Skeletal muscle tissue (tissue), 4 donors: ENCODE results near the gene JAK3. TPM values are rescaled to one million over a fixed set of nuclear protein-coding genes. Genes with fewer than 3 reads are reported as not detected.

ENCODE experiments used
- H3K27ac ChIP-seq: one replicate; pipeline ENCODE4 v1.7.0; 2013; ENCODE audit warnings: mild to moderate bottlenecking, low read depth, low read length, inconsistent platforms
- H3K27me3 ChIP-seq, 3 donors: one replicate each; pipeline ENCODE4 v1.7.0; 2013; ENCODE audit warnings: low read length in 3 of 3; ENCODE audit not compliant: control insufficient read depth in 3 of 3, insufficient read depth in 3 of 3
- H3K36me3 ChIP-seq, 3 donors: one replicate each; pipeline ENCODE4 v1.7.0; 2013; ENCODE audit warnings: low read length in 3 of 3; ENCODE audit not compliant: control insufficient read depth in 3 of 3, insufficient read depth in 3 of 3
- H3K4me1 ChIP-seq, 3 donors: one replicate each; pipeline ENCODE4 v1.7.0; 2013; ENCODE audit warnings: low read length in 3 of 3, mild to moderate bottlenecking in 3 of 3; ENCODE audit not compliant: control insufficient read depth in 3 of 3, insufficient read depth in 3 of 3
- H3K4me3 ChIP-seq, 3 donors: one replicate each; pipeline ENCODE4 v1.7.0; 2013; ENCODE audit warnings: low read length in 3 of 3
- H3K9ac ChIP-seq, 3 donors: one replicate each; pipeline ENCODE4 v1.7.0; 2013; ENCODE audit warnings: low read length in 3 of 3, mild to moderate bottlenecking in 3 of 3, moderate library complexity in 2 of 3, low read depth in 1 of 3
- H3K9me3 ChIP-seq, 3 donors: one replicate each; pipeline ENCODE4 v1.7.0; 2013; ENCODE audit warnings: low read length in 3 of 3; ENCODE audit not compliant: control insufficient read depth in 3 of 3
- total RNA-seq: library from RNA; depleted of rRNA; stranded (reverse); fragments of >200 nt; gene quantifications from one replicate; pipeline ENCODE4 v1.2.3, GENCODE V29; 2014
- donor health status: Osteomylitis.

JAK3 gene
- total RNA-seq, 1 donor from 2014 or later: 2.1 TPM

- Histone ChIP-seq H3K27ac (no peak overlapping the region), H3K27me3 (peaks cover 31 to 48% (median 41%) of the 10 kb centered on the region in 3 donors), H3K9ac (no peak overlapping the region), H3K4me1 (peaks cover 0 to 3% (median 0%) of the 10 kb centered on the region in 3 donors), H3K4me3 (peak overlapping the region in 1 of 3 donors; percentile 31), H3K36me3 (peaks cover 0 to 2% (median 0%) of the 10 kb centered on the region in 3 donors), H3K9me3 (no peaks in the 10 kb centered on the region)
These were observed 17.0 kb downstream of the JAK3 start for GRCh38 chr19:17830567-17831418.

GRCh38 chr19:17829855-17830566 is 17.8 kb downstream of the JAK3 start:
- H3K36me3 ChIP-seq: peaks cover 0 to 2% (median 0%) of the 10 kb centered on the region in 3 donors
- H3K27me3 ChIP-seq: peaks cover 26 to 40% (median 38%) of the 10 kb centered on the region in 3 donors
- H3K4me3 ChIP-seq: peak overlapping the region in 1 of 3 donors; percentile 31
- no peak overlapping the region for H3K9ac ChIP-seq
- peaks cover 0 to 3% (median 0%) of the 10 kb centered on the region in 3 donors for H3K4me1 ChIP-seq
- H3K27ac ChIP-seq: no peak overlapping the region
- no peaks in the 10 kb centered on the region for H3K9me3 ChIP-seq

GRCh38 chr19:17826508-17827056 is 21.2 kb downstream of the JAK3 start:
- Histone ChIP-seq H3K27ac (no peak overlapping the region), H3K9ac (no peak overlapping the region), H3K27me3 (peaks cover 19 to 30% (median 20%) of the 10 kb centered on the region in 3 donors), H3K4me3 (no peak overlapping the region), H3K4me1 (peaks cover 0 to 3% (median 0%) of the 10 kb centered on the region in 3 donors), H3K36me3 (no peaks in the 10 kb centered on the region), H3K9me3 (no peaks in the 10 kb centered on the region)

GRCh38 chr19:17824339-17824738 is 23.4 kb downstream of the JAK3 start:
- Histone ChIP-seq H3K9me3 (no peaks in the 10 kb centered on the region), H3K9ac (no peak overlapping the region), H3K4me1 (no peaks in the 10 kb centered on the region), H3K36me3 (no peaks in the 10 kb centered on the region), H3K4me3 (no peak overlapping the region), H3K27me3 (peaks cover 11 to 18% (median 11%) of the 10 kb centered on the region in 3 donors), H3K27ac (no peak overlapping the region)

- Histone ChIP-seq H3K4me1 (no peaks in the 10 kb centered on the region), H3K9me3 (no peaks in the 10 kb centered on the region), H3K9ac (no peak within 1 kb of the TSS), H3K36me3 (no peaks in the 10 kb centered on the region), H3K27me3 (peaks cover 14 to 28% (median 17%) of the 10 kb centered on the region in 3 donors), H3K4me3 (no peak within 1 kb of the TSS), H3K27ac (no peak within 1 kb of the TSS)
These were observed 26.6 kb downstream of the JAK3 start, which contains the start of gene INSL3 for GRCh38 chr19:17821190-17821589. TSS of gene INSL3 (minus strand) at chr19:17821519. CDS start at chr19:17821506, 13 bp downstream.

- H3K9me3 ChIP-seq: no peaks in the 10 kb centered on the region
- H3K4me1 ChIP-seq: no peaks in the 10 kb centered on the region
- no peaks in the 10 kb centered on the region for H3K36me3 ChIP-seq
- H3K4me3 ChIP-seq: no peak overlapping the region
- H3K27me3 ChIP-seq: peaks cover 6 to 21% (median 18%) of the 10 kb centered on the region in 3 donors
- no peak overlapping the region for H3K9ac ChIP-seq
- H3K27ac ChIP-seq: no peak overlapping the region
These were observed 30.0 kb downstream of the JAK3 start for GRCh38 chr19:17817668-17818363.

GRCh38 chr19:17812099-17812498 is 35.7 kb downstream of the JAK3 start:
- Histone ChIP-seq H3K4me3 (no peak overlapping the region), H3K36me3 (no peaks in the 10 kb centered on the region), H3K4me1 (no peaks in the 10 kb centered on the region), H3K9me3 (peaks cover 0 to 9% (median 2%) of the 10 kb centered on the region in 3 donors), H3K27me3 (peaks cover 13 to 28% (median 27%) of the 10 kb centered on the region in 3 donors), H3K27ac (no peak overlapping the region), H3K9ac (no peak overlapping the region)

GRCh38 chr19:17811681-17812080 is 36.1 kb downstream of the JAK3 start:
- no peaks in the 10 kb centered on the region for H3K36me3 ChIP-seq
- no peak overlapping the region for H3K27ac ChIP-seq
- H3K27me3 ChIP-seq: peaks cover 11 to 24% (median 23%) of the 10 kb centered on the region in 3 donors
- no peak overlapping the region for H3K4me3 ChIP-seq
- no peak overlapping the region for H3K9ac ChIP-seq
- H3K9me3 ChIP-seq: peaks cover 0 to 9% (median 2%) of the 10 kb centered on the region in 3 donors
- no peaks in the 10 kb centered on the region for H3K4me1 ChIP-seq

- Histone ChIP-seq H3K27me3 (peaks cover 12 to 24% (median 19%) of the 10 kb centered on the region in 3 donors), H3K4me1 (no peaks in the 10 kb centered on the region), H3K9ac (no peak overlapping the region), H3K9me3 (peaks cover 0 to 9% (median 2%) of the 10 kb centered on the region in 3 donors), H3K27ac (no peak overlapping the region), H3K36me3 (no peaks in the 10 kb centered on the region), H3K4me3 (no peak overlapping the region)
These were observed 36.7 kb downstream of the JAK3 start for GRCh38 chr19:17811103-17811502.
